NB4 (cell line): ENCODE measurements around the gene RMDN3.

Source experiments
- DNase-seq: peaks from one replicate; pipeline ENCODE4 v3.0.0; 2010; ENCODE audit warnings: low read depth
- H3K4me3 ChIP-seq: one replicate; pipeline ENCODE4 v1.5.1; 2011; ENCODE audit warnings: mild to moderate bottlenecking, low read depth, low read length, moderate library complexity
- CTCF ChIP-seq: IDR thresholded peaks from one replicate; pipeline ENCODE4 v1.5.1; 2012; ENCODE audit warnings: low read depth, low read length
- MAX ChIP-seq: IDR thresholded peaks from 2 replicates; pipeline ENCODE4 v1.6.1; 2011; ENCODE audit warnings: low read depth, low read length
- MYC ChIP-seq: IDR thresholded peaks from 2 replicates; pipeline ENCODE4 v1.6.1; 2011; ENCODE audit warnings: low read depth, low read length
- POLR2A ChIP-seq: IDR thresholded peaks from 2 replicates; pipeline ENCODE4 v1.6.1; 2011; ENCODE audit warnings: mild to moderate bottlenecking; ENCODE audit not compliant: insufficient read length; ENCODE audit errors: extremely low read depth

Gene RMDN3

GRCh38 chr15:40796041-40796440, 41.0 kb upstream of the RMDN3 start:
- H3K4me3 ChIP-seq, result no peak overlapping the region
- TF ChIP-seq MAX (no peak), POLR2A (no peak), MYC (no peak), CTCF (no peak)
- DNase-seq, result no peak

DNA sequence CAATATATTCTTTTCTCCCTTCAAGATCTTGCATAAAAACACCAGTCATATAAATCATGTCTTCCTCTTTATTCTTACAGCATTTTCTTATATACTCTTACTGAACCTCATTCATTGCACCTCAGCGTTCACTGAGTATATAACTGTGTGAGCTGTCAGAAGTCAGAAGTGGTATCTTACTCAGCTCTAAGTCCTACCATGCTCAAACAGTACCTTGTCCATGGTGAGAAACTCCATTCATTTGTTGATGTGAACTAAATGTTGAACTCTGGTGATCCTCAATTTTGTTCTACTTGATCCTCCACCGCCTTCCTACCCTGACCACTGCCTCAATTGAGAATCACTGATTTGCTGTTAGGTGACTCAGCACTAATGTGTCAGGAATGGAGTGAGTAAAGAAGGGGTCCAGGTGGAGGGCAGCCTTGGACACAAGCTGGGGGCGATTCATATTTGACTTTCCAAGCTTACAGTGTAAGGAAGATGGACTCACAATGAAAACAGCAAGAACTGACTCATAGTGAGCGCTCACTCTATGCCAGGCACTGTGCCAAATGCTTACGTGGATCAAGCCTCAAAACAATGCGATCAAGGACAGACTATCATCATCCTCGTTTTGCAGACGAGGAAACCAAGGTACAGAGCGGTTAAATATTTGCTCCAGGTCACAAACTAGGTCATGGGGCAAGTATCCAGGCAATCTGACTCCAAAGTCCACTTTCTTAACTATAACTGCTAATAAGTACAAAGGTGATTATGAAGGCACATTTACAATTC, 38.3 kb upstream of the RMDN3 start:
- DNase-seq, result no peak

GRCh38 chr15:40792394-40792793, 37.3 kb upstream of the RMDN3 start:
- no peak for TF ChIP-seq CTCF
- TF ChIP-seq POLR2A, result no peak
- no peak for TF ChIP-seq MYC
- TF ChIP-seq MAX, result no peak
- no peak overlapping the region for H3K4me3 ChIP-seq

More for the DNA sequence above, 38.3 kb upstream of the RMDN3 start:
- H3K4me3 ChIP-seq, result no peak overlapping the region
- TF ChIP-seq MYC (no peak), POLR2A (no peak), MAX (no peak), CTCF (no peak)

GRCh38 chr15:40790718-40791117, 35.7 kb upstream of the RMDN3 start:
- no peak for DNase-seq
- H3K4me3 ChIP-seq, result no peak overlapping the region
- no peak for TF ChIP-seq POLR2A
- TF ChIP-seq MYC, result no peak
- no peak for TF ChIP-seq CTCF

More at GRCh38 chr15:40792394-40792793, 37.3 kb upstream of the RMDN3 start:
- DNase-seq, result no peak

- TF ChIP-seq MAX (no peak), MYC (no peak)
- H3K4me3 ChIP-seq, result no peak overlapping the region
- DNase-seq, result no peak
These were observed 34.9 kb upstream of the RMDN3 start for GRCh38 chr15:40789999-40790398.

DNA sequence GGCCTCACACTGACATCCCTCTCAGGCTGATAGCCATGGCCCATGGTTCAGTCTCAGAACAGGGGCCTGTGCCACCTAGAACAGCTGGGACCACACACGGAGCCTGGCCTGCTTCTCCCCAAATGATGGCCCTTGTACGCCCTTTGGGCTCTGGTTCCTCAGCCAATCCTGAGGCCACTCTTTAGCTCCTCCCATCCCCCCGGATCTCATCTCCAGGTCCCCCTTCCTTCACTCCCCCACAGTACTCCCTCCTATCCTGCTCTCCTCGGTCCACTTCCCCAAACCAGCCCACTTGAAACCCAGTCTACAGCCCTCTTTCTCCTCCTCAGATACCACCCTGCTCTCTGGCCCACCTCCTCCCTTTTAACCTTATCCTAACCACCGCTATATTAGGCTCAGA, 34.1 kb upstream of the RMDN3 start:
- no peak for DNase-seq
- TF ChIP-seq CTCF, result no peak
- TF ChIP-seq MYC, result no peak
- no peak for TF ChIP-seq POLR2A
- no peak for TF ChIP-seq MAX
- no peak overlapping the region for H3K4me3 ChIP-seq
